Measurements from ENCODE around the gene CCDC85C. TPM values are rescaled to one million over a fixed set of nuclear protein-coding genes. Genes with fewer than 3 reads are reported as not detected.

The CCDC85C gene
- total RNA-seq, 4 donors from 2014 or later: 0.88 to 56.3 (median 13.6) TPM

DNA sequence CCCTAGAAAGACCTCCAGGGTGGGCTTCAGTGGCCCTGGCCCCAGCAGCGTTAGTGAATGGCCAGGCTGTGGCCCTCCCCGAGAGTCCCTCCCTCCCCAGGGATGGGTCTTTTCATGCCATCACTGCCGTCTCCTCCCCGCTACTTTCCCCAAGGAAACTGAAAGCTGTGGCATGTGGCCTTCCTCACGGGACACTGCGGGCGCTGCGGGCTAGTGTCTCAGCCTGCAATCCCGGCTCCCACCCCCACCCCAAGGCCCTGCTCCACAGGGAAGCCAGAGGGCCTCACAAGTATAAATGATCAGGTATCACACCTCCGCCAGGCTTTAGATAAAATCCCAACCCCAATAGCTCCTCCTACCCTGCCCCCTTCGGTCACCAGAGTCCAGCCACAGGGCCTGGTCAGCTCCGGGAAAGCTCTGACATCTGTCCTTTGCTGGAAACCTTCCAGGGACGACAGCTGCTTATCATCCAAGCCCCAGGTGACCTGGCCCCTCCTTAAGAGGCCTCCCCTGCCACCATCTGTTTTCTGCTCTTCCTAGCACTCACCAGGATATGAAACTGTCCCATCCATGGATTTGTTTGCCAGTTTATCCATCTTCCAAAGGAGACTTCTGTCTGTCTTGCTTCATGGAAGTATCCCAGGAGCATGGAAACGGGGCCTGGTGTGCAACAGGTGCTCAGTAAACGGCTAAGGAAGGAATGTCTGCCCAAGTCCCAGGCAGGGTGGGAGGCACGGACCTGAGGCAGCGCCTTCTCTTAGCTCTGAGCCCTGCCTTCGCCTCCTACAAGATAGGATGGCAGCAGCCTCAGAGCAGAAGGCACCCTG is 31.6 kb downstream of the CCDC85C start:
- H3K27me3 ChIP-seq: no peaks in the 10 kb centered on the region
- no peak overlapping the region for H3K4me3 ChIP-seq
- peak overlapping the region; percentile 83 to 85 for H3K27ac ChIP-seq
- no peaks in the 10 kb centered on the region for H3K9me3 ChIP-seq
- no peaks in the 10 kb centered on the region for H3K36me3 ChIP-seq
- TF ChIP-seq POLR2A (IDR thresholded peaks at IDR 0.05): no peak
- TF ChIP-seq, protein P1, sequence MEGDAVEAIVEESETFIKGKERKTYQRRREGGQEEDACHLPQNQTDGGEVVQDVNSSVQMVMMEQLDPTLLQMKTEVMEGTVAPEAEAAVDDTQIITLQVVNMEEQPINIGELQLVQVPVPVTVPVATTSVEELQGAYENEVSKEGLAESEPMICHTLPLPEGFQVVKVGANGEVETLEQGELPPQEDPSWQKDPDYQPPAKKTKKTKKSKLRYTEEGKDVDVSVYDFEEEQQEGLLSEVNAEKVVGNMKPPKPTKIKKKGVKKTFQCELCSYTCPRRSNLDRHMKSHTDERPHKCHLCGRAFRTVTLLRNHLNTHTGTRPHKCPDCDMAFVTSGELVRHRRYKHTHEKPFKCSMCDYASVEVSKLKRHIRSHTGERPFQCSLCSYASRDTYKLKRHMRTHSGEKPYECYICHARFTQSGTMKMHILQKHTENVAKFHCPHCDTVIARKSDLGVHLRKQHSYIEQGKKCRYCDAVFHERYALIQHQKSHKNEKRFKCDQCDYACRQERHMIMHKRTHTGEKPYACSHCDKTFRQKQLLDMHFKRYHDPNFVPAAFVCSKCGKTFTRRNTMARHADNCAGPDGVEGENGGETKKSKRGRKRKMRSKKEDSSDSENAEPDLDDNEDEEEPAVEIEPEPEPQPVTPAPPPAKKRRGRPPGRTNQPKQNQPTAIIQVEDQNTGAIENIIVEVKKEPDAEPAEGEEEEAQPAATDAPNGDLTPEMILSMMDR (IDR thresholded peaks at IDR 0.05): no peak
- peaks cover 42 to 70% of the 10 kb centered on the region in 2 donors for H3K4me1 ChIP-seq
- intact Hi-C loops (cut with DNase I; ENCODE audit: low total_unique reads): no loop called here
- no peak for DNase-seq

DNA sequence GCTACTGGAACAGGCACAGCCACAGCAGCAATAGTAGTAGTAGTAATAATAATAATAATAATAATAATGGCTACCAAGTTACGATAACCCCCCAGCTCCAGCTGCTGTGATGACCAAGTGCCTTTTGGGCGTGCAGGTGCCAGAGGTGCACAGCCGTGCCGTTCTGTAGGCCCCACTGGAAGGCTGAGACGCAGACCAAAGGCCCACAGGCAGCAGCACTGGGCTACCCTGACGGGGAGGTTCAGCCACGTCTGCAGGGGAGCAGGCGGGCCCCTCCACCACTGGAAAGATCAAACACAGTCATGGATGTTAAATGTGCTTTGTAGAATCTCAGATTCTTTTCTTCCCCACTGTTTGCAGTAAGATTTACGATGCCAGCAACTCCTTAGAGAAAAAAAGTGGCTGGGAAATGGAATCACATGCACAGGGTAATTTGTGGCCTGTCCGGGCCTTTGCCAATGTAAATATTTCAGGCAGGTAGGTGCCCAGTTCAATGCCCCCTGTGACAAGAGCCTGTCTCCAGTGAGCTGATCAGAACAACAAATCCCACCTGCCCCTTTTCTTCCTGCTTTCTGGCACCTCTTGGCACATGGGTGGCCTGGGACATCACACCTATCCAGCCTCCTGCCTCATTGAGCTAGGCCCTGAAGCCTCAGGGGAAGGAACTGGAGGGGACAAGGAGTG is 32.6 kb downstream of the CCDC85C start:
- DNase-seq: peak; percentile 58 to 65
- H3K9me3 ChIP-seq: no peaks in the 10 kb centered on the region
- no peak overlapping the region for H3K4me3 ChIP-seq
- intact Hi-C loops (cut with DNase I; ENCODE audit: low total_unique reads): no loop called here
- H3K27ac ChIP-seq: peak overlapping the region; percentile 83 to 85
- H3K4me1 ChIP-seq: peaks cover 33 to 60% of the 10 kb centered on the region in 2 donors
- TF ChIP-seq, protein P1 (IDR thresholded peaks at IDR 0.05): no peak
- no peak for TF ChIP-seq POLR2A (IDR thresholded peaks at IDR 0.05)
- no peaks in the 10 kb centered on the region for H3K36me3 ChIP-seq
- no peaks in the 10 kb centered on the region for H3K27me3 ChIP-seq

DNA sequence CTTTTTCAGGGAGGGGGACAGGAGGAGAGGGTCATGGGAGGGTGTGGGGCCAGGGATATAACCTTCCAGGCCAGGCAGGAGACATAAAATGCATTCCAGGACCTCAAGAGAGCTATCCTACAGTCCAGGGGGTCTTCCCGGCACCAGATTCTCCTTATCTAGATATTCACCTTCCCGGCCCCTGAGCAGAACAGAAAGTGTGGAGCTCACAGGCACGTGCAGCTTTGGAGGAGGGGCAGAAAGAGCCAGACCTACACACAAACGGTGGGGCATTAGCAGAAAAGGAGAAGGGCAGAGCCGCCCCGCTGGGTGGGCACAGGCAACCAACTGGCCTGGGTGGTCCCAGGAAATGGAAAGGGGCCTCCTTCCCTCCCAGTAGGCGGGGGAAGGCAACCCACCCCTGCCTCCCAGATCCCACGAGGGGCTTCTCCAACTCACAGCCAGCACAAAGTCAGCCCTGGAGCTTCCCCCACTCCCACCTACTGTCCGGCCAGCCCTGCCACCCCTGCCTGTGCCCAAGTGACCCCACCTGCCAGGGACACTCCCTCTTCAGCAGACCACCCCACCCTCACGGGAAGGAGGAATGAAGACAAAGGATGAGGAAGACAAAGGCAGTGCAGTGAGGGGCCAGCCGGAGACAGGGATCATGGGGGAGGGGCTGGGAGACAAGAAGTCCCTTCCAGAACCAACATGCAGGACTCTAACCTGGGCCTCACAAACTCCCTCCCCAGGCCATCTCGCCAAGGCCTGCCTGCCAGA is 33.3 kb downstream of the CCDC85C start:
- no peak for TF ChIP-seq POLR2A (IDR thresholded peaks at IDR 0.05)
- TF ChIP-seq, protein P1 (IDR thresholded peaks at IDR 0.05): no peak
- intact Hi-C loops (cut with DNase I; ENCODE audit: low total_unique reads): no loop called here
- no peaks in the 10 kb centered on the region for H3K9me3 ChIP-seq

DNA sequence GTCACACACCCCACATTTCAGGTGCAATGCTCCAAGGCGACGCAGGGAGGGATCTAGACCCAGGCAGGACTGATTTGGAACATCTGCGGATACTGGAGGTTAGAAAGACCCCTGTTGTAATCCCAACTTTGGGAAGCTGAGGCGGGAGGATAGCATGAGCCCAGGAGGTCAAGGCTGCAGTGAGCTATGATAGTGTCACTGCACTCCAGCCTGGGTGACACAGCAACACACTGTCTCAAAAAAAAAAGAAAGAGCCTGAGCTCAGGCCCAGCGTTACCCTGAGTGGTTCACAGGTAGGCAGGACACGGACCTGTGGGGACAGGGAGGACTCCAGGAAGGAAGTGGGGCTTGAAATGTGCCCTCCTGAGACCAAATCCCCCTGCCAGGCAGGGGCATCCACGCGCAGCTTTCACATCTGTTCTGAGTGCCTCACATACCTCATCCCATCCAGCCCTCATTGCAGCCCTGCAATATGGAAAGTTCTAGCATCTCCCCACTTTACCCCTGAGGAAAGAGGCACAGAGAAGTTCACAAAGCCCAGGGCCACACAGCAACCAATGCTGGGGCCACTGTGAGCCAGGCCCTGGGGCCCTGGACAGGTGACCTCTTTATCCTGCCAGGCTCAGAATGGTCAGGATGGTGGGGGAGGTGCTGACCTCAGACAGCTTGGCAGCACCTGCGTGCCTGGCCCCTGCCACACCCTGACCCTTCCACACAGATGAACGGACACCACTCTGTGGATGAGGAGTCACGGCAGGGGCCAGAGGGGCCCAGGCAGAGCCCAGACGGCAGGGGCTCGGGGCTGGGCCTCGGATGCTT is 34.1 kb downstream of the CCDC85C start:
- no peak for TF ChIP-seq POLR2A (IDR thresholded peaks at IDR 0.05)
- TF ChIP-seq, protein P1 (IDR thresholded peaks at IDR 0.05): no peak
- H3K27me3 ChIP-seq: no peaks in the 10 kb centered on the region
- peak overlapping the region; percentile 83 to 85 for H3K27ac ChIP-seq
- no peak overlapping the region for H3K4me3 ChIP-seq
- no peak for DNase-seq
- peaks cover 21 to 59% of the 10 kb centered on the region in 2 donors for H3K4me1 ChIP-seq
- H3K36me3 ChIP-seq: no peaks in the 10 kb centered on the region
- H3K9me3 ChIP-seq: no peaks in the 10 kb centered on the region
- intact Hi-C loops (cut with DNase I; ENCODE audit: low total_unique reads): no loop called here

More for the DNA sequence above, 33.3 kb downstream of the CCDC85C start:
- H3K27ac ChIP-seq: peak overlapping the region; percentile 83 to 85
- no peaks in the 10 kb centered on the region for H3K27me3 ChIP-seq
- DNase-seq: no peak
- H3K36me3 ChIP-seq: no peaks in the 10 kb centered on the region
- no peak overlapping the region for H3K4me3 ChIP-seq
- H3K4me1 ChIP-seq: peaks cover 26 to 62% of the 10 kb centered on the region in 2 donors
